GM10266 (cell line): ENCODE measurements around the gene RELL1.

Experiments used
- DNase-seq: peaks from one replicate; pipeline ENCODE4 v3.0.0; 2012; ENCODE audit errors: extremely low spot score
- CTCF ChIP-seq: IDR thresholded peaks from 2 replicates; pipeline ENCODE4 v1.5.1; 2012; ENCODE audit warnings: mild to moderate bottlenecking, low read depth; ENCODE audit not compliant: control insufficient read depth, insufficient read depth; ENCODE audit errors: missing control alignments

The RELL1 gene

GRCh38 chr4:37685161-37685822 is 884 bp downstream of the RELL1 start:
- DNase-seq, result no peak

DNA sequence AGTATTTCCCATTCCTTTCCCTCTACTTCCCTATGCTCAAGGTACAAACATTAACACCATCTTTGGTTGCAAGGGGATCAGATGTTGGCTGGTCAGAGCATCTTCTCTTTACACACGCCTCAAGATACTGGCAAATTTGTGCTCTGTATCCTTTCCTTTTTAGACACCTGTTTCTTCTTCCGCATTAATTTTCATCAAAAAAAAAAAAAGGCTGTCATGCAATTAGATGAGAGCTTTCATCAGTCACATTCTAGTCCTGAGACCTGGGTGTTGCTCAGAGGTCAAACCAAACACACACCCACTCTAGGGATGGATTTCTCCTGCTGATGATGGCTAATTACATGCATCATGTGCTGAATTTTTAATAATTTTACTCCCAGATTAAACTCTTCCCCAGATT is 2.0 kb downstream of the RELL1 start:
- no peak for TF ChIP-seq CTCF
- DNase-seq, result no peak

More at GRCh38 chr4:37685161-37685822, 884 bp downstream of the RELL1 start:
- TF ChIP-seq CTCF, result no peak

- no peak for DNase-seq
- no peak for TF ChIP-seq CTCF
Observed at GRCh38 chr4:37682701-37683401, 3.3 kb downstream of the RELL1 start.

- no peak for TF ChIP-seq CTCF
- DNase-seq, result no peak
Observed at GRCh38 chr4:37680089-37680488, 6.1 kb downstream of the RELL1 start.

GRCh38 chr4:37679301-37679700 is 6.9 kb downstream of the RELL1 start:
- no peak for DNase-seq
- TF ChIP-seq CTCF, result no peak

DNA sequence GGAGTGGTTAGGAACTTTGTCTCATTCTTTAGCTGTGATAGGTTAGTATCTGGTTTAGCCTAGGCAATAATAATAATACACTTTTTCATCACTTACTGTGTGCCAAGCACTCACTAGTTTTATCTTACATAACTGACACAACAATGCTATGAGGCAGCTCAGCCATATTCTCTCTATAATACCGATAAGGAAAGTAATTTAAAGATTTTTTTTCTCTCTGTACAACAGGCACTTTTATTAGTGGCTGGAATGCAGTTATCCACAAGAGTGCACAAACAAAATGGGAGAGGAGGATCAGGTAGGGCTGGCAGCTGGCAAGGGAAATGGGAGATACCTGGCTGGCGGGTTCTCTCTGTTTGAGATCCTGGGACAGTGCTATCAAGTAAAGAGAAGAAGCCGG is 7.6 kb downstream of the RELL1 start:
- no peak for DNase-seq
- no peak for TF ChIP-seq CTCF
